Retinal pigment epithelial cell (primary cell): ENCODE measurements around the gene GJC2.
"Not testable (repeated sequence)": the region's sequence is repeated elsewhere in the genome, so short reads cannot be mapped to it uniquely, and the experiment has no call there.

Experiments used
- DNase-seq: peaks from one replicate; pipeline ENCODE4 v3.0.0-alpha.2; 2010; ENCODE audit warnings: low read depth
- H3K4me3 ChIP-seq: 2 replicates; pipeline ENCODE4 v1.5.1; 2011; ENCODE audit warnings: mild to moderate bottlenecking, low read length, control low read depth, moderate library complexity
- CTCF ChIP-seq: conservative IDR thresholded peaks from 2 replicates; pipeline ENCODE4 v1.5.1; 2011; ENCODE audit warnings: low read depth, low read length, control low read depth, inconsistent platforms

The GJC2 gene

GRCh38 chr1:228109073-228109961 lies 40.4 kb upstream of the GJC2 start, which contains the start of gene MRPL55:
Gene MRPL55, minus strand, starts transcription at chr1:228109299. Its CDS starts 1,039 bp downstream, at chr1:228108260.
- no peak for TF ChIP-seq CTCF
- peak; percentile 82 for DNase-seq
- H3K4me3 ChIP-seq, result peak within 1 kb of the TSS; percentile 96

- no peak for TF ChIP-seq CTCF
- DNase-seq, result no peak
- H3K4me3 ChIP-seq, result peak overlapping the region; percentile 96
Measured at GRCh38 chr1:228109962-228110488, 39.7 kb upstream of the GJC2 start.

GRCh38 chr1:228110556-228110955 lies 39.2 kb upstream of the GJC2 start:
- H3K4me3 ChIP-seq, result no peak overlapping the region
- no peak for DNase-seq
- no peak for TF ChIP-seq CTCF

GRCh38 chr1:228111315-228111714 lies 38.4 kb upstream of the GJC2 start:
- H3K4me3 ChIP-seq, DNase-seq: not testable (repeated sequence)

GRCh38 chr1:228112167-228112566 lies 37.6 kb upstream of the GJC2 start:
- DNase-seq, result no peak
- TF ChIP-seq CTCF, result no peak
- H3K4me3 ChIP-seq, result no peak overlapping the region

- no peak overlapping the region for H3K4me3 ChIP-seq
- TF ChIP-seq CTCF, result no peak
- no peak for DNase-seq
Measured at GRCh38 chr1:228112617-228113016, 37.1 kb upstream of the GJC2 start.

- no peak for DNase-seq
- TF ChIP-seq CTCF, result no peak
- H3K4me3 ChIP-seq, result no peak overlapping the region
Measured at GRCh38 chr1:228114827-228115226, 34.9 kb upstream of the GJC2 start.
